Cardiac septum (tissue), 1 donor: ENCODE measurements around the gene EYS. TPM values are rescaled to one million over a fixed set of nuclear protein-coding genes. Genes with fewer than 3 reads are reported as not detected.
"Not testable (repeated sequence)": the region's sequence is repeated elsewhere in the genome, so short reads cannot be mapped to it uniquely, and the experiment has no call there.

Source experiments
- DNase-seq: peaks from one replicate; pipeline ENCODE4 v3.0.0-alpha.2; 2020; ENCODE audit warnings: low spot score
- intact Hi-C: fragments of 100-400 bp; cut with DNase I; formaldehyde crosslinking; loops from one replicate; pipeline ENCODE4 v1.14.0; 2022
- total RNA-seq: library from RNA; stranded (reverse); fragmentation: NEBNext Ultra II Directional; extraction: Animal tissue kit (Norgen Biotek cat#: 25700); gene quantifications from one replicate; pipeline ENCODE4 v1.2.1, GENCODE V29; 2021
- donor health status: DM: no; HTN: no; CAD: no.

Gene EYS
- total RNA-seq, 1 donor from 2014 or later: 0.24 TPM

DNA sequence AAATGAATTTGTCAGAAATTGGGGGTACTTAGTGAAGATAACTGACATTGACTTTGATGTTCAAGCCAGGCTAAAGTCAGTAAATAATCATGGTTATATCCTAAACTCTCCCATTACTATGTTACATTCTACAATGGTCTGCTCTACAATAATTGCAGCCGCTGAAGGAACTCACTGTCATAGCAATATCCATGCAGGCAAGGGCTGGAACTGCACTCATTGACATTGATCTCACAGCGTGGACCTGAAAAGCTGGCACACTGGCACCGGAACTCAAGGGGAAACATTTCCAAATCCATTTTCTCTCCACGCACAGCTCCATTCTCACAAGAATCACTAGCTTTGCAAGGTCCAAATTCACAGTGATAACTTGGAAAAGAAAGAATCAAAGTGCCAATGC lies 702.7 kb downstream of the EYS start:
- no peak for DNase-seq
- intact Hi-C loops: no loop called here

DNA sequence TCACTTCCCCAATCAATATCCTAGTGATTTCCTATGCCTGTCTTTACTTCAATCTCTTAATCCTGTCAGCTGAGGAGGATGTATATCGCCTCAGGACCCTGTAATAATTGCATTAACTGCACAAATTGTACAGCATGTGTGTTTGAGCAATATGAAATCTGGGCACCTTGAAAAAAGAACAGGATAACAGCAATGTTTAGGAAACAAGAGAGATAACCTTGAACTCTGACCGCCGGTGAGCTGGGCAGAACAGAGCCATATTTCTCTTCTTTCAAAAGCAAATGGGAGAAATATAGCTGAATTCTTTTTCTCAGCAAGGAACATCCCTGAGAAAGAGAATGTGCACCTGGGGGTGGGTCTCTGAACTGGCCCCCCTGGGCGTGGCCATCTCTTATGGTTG lies 704.1 kb downstream of the EYS start:
- DNase-seq, intact Hi-C loops: not testable (repeated sequence)

DNA sequence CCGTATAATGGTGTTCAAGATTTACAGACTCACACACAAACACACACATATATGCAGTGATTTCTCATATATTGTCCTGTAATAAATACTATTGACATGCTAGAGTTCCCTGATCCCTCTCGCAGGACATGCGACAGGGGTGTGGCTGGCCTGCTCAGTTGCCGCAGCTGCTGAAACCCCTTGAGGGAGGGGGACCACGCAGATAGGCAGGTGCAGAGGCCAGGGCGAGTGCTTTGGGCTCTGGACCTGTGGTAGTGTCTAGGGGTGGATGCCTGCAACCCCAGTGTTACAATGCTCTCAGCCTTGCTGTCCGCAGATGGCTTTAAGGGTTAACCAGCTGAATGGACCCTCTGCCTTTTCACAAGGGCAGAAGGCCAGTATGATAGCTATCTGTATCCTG lies 706.2 kb downstream of the EYS start:
- intact Hi-C loops: no loop called here
- DNase-seq: no peak

DNA sequence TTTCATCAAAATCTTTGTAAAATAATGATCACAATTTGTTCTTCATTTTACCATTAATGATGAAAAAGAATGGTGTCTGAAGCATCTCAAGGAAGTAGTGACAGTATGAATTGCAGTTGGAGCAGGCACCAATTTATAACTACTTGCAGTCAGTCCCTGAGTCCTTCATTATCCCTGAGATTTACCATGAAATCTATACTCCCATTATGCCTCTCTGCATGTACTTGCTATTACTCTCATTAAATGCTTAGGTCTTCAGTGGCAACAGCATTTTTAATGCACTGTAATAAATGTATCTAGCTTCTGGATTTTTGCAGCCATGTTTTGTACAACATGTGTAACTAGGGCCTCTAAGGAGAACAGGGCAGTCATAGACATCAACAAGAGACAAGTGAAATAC lies 708.8 kb downstream of the EYS start:
- intact Hi-C loops: no loop called here
- DNase-seq: no peak

DNA sequence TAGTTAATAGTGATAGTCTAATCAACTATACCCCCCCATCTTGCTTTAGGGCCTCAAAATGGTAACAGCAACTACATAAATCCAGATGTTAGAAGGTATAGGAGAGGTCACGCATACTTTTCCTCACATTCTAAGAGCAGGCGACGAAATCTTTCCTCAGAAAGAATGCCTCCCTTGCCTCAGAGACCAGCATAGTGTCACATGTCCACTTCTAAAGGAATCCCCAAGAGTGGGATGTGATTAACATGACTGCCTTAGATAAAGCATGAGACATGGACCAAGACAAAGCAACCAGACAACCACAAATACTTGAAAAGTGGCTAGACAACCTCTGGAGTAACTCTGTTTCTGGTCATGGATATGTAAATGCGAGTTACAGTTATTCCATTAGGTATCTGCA lies 710.7 kb downstream of the EYS start:
- intact Hi-C loops: no loop called here
- no peak for DNase-seq

DNA sequence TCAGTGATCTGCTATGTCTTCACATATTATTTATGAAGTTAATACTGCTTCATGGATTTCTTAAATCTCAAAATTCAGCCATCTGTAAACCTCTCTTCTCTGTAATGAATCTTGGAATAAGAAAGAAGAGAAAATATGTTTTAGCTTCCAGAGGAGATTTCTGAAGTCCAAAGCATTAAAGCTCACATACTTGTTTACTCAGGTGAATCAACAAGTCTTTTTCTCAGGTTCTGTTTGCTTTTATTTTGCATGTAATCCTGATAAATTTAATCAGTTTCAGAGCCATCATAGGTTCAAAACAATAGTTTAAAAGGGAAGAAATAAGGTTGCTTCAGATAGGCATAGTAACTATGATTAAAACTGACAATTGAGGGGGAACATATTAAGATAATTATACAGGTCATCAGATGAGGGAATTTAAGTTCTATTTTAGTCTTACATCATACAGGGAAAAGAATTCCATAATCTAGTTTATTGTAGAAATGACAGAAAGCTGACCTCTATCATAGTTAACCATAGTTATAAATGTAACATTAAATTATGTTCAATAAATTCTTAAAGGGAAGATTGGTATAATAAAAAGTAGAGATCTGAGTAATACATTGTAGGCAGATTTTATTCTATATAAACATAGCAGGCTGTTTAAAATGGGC lies 716.2 kb downstream of the EYS start:
- intact Hi-C loops: no loop called here
- no peak for DNase-seq

DNA sequence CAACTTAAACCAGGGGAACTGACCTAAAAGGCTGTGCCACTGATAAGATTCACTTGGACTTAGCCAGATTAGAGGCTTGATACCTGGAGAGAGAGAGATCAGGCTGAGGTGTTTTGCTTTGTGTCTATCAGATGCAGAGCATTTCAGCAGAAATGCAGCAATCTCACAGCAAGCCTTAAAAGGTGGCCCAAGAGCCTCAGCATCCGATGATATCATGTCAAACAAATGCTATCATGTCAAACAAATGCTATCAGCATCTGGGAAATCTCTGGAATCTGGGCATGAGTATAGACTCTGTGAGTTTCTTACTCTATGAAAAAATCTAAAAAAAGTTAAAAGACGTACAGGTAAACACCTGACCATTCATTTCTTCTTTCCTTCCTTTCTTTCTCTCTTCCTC lies 718.9 kb downstream of the EYS start:
- intact Hi-C loops: no loop called here
- DNase-seq: no peak

DNA sequence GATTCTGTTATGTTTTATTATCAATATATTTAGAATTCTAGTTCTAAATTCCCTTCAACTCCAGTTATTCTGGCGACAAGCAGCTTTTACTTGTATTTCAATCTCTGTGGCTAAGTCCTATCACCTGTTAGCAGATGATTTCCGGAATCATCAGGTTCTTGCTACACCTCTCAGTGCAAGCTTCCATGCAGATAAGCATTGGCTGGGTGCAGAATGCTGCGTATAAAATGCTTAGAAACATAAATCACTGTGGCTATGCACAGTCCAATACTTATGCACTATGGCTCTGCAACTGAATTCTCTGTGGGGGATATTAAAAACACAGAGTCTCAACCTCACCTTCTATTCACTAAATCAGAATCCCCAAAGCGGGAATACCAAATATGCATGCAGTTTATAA lies 720.0 kb downstream of the EYS start:
- no peak for DNase-seq
- intact Hi-C loops: no loop called here

DNA sequence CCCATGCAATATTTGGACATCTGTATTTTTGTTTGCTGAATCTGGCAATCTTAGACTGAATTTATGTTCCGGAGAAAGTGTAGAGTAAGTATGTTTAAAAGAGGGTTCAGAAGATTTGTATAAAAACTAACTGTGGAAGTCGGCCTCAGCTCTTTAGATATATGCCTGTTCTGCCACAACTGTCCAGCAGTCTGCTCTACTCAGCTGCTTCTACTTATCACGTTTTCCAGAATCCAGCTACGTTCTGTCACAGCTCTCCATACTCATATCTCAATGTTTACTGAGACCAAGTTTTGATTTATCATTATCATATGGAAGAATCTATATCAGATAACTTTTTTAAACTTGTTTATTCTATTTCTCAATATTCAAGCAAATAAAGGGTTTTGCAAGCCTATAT lies 721.3 kb downstream of the EYS start:
- intact Hi-C loops: no loop called here
- DNase-seq: no peak

DNA sequence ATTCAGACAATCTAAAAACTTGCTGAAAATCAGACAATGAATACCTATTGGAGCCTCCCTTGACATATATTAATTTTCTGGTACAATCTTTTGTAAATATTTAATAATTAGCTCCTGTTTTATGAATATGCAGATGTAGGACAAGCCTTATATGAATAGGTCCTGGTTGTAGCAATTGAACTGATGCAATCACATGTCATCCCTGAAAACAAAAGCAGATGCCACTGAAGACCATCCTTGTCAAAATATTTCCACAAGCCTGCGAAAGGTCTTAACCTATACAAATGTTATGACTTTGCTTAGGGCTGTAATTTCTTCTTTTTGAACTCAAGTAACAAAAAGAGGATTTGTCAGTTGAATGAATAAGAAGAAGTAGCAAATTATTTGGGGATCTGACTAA lies 722.1 kb downstream of the EYS start:
- intact Hi-C loops: no loop called here
- no peak for DNase-seq

DNA sequence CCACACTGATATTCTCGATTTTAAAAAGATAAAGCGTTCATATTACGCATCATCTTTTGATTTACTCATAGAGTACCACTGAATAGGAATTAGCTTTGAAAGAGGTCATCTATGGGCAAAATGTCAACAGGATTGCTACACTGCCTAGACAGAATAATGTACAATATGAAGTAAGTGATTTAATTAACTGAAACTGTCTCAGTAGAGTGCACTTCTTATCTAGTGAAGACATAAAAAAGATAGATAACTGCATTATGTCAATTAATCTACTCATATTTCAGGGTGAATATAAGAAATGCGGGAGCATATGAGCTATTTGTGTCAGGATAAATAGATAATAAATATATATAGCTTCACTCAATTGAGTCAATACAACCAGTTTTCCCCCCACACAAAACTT lies 723.9 kb downstream of the EYS start:
- DNase-seq: no peak
- intact Hi-C loops: no loop called here

DNA sequence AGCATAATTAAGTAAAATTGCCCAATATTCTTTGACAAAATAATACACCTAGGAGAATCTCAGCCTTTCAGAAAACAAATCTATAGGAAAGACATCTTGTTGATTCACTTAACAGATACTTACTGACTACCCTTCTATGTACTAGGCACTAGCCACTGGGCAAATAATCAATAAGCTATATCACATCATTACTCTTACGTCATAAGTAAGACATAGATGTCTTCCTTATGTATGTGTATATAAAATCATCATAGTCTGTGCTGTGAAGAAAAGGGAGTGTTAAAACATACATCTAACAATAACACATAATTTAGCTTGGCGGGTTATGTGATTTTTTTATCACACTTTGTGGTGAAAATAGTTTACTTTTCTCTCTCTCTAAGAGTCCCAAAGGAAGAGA lies 733.9 kb downstream of the EYS start:
- intact Hi-C loops: no loop called here
- no peak for DNase-seq

DNA sequence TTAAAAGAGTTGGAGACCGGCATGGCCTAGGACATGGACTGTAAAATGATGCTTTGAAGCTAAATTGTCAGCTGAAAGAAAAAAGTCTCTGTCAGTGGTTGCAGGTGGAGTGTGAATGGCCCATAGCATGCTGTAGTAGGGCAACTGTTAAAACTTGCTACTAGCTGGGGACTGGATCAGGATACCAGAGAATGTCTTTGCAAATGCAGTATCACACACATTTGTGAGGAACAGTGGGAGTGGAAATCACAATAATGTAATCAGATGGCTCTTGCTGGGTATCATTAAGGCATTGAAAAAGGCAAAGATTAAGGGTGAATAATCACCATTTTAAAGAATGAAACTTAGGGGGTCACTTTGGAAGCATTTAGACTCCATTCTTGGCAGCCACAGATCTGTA lies 737.9 kb downstream of the EYS start:
- intact Hi-C loops: no loop called here
- no peak for DNase-seq

DNA sequence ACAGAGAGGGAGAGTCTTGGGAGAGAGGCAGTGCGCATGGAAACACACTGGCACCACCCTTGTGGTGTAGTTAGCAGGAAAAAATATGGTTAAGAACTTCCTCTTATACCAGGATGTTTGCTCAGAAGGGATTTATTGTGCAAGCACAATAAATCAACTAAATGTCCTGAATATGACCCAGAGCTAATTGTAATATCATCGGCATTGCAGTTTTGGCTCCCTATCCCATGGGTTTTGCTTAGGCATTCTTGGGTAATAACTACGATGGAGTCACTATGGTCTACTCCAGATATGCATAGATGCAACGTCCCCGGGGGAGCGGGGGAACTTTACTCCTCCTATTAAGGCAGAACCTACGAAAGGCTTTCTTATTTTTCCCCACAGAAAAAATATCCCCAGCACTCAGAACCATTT lies 751.6 kb downstream of the EYS start:
- intact Hi-C loops: no loop called here
- no peak for DNase-seq

DNA sequence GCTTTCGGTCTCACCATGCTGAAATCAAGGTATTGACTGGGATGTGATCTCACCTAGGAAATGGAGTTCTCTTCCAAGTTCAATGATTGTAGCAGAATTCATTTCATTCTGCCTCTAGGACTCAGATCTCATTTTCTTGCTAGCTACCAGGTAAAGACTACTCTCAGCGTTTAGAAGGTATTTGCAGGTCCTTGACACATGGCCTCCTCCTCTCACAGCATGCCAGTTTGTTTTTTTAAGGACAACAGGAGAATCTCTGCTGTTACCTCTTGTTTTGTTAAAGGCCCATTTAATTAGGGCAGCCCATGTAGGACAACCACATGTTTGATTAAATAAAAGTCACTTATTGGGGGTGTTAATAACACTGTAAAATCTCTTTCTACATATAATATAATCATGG lies 757.8 kb downstream of the EYS start:
- intact Hi-C loops: no loop called here

DNA sequence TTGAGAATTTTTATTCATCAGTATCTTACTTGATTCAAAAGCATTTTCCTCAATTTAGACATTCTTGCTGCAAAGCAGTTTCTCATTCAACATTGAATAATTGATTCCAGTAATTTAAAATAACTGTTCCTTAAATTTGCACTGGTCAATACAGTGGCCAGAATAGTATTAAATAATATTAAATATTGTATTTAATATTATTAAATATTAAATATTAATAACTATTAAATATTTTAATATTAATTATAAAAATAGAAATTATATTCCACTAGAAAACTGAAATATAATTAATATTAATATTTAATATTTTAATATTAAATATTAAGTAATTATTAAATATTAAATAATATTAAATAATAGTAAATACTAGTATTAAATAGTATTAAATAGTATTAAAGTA lies 758.8 kb downstream of the EYS start:
- intact Hi-C loops: no loop called here
- no peak for DNase-seq

More for the DNA sequence above, 757.8 kb downstream of the EYS start:
- no peak for DNase-seq

DNA sequence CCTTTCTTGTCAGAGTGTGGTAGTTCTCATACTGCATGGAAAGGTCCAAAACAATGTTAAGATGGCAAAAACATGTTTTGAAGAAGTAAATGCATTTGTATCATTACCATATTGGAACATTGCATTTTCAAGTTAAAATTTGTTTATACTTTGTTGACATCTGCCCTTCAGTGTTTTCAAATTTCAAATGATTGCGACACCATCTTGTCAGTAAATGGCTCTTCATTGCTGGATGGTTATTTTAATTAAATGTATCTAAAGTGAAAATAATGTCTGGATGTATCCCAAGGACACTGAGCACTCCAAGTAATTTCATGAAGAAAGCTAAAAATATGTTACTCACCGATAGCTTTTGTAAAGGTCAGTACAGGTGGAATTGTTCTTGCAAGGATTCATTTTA lies 761.6 kb downstream of the EYS start:
- no peak for DNase-seq
- intact Hi-C loops: no loop called here

DNA sequence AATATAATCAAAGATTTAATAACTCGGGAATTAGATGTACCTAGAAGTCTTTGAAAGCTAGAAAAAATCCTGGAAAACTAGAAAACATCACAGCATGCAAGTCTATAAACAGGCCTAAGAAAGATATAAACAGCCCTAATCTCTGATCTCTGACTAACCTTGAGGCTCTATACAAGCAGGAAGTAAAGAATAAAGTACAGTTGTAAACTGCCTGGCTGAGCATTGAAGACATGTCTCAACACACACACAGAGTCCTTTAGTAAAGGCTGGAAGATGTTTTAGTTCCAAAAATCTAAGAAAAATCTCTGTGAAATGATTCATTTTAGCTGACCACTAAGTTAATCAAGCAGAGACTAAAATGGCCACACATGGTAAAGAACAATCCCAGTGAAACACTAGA lies 774.5 kb downstream of the EYS start:
- intact Hi-C loops: no loop called here
- no peak for DNase-seq

DNA sequence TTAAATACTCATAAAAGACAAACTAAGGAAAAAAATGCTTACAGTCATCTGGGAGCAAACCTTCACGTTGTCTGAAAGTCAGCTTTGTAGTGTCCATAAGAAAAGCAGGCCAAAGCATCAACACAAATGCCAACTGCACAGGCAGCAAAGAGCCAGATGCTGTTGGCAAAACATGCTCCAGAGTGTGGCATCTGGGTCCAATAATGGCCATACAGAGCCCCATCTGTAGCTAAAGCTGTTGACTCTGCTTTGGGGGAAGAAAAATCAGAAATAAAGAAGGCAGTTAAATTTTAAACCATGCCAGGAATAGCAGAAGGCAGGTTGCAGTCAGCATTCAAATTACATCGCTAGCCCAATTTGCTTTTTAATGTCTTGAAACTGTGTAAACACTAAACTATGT lies 776.3 kb downstream of the EYS start:
- no peak for DNase-seq
- intact Hi-C loops: no loop called here

DNA sequence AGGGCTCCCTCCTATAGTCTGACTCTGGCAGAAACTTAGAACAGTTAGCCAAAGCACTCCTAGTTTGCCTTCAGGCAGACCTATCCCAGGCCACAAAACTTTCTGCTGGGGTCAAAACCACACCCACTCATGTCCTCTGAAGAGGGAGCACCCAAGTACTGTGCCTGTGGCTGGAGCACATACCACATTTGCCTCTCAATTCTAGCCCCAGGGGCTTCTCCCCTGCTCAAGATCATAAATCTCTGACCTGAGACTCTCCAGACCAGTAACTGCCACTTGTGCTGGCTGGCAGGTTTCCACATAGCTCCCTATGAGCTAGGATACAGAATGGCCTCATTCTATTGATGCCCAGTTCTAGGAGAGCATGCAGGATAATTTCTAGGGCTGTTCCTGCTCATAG lies 781.0 kb downstream of the EYS start:
- intact Hi-C loops: no loop called here
- no peak for DNase-seq

DNA sequence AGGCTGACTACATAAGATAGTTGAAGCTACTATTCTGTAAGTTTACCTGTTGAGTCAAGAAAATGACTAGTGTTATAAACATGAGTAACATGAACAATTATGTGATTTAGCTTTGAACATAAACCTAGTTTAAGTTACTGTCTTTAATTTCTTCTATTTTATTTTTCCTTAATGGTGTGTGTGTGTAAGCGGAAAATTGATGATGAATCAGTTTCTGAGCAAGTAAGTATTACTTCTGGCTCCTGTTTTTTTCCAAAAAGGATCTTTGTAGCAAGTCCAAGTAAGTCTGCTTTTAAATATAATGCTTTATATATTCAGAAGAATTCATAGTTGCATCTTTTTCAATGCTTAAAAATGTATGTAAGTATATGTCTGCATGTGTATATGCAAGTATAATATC lies 786.8 kb downstream of the EYS start:
- DNase-seq: no peak
- intact Hi-C loops: no loop called here

DNA sequence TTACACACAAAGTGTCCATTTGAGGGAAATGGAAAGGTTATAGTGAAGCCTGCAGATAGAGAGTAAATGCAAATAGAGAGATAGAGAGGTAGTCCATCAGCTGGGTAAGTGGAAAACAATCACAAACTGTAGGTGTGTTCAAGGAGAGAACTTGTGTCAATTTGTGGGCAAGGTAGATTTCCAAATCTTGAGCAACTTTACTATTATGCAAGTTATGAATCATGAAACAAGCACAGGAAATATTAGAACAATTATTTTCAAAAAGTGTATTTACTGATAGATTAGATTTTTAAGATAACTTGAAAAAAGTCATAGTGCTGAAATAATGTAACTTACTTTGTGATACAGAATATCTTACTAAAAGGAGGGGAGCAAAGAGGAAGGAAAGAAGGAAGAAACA lies 792.9 kb downstream of the EYS start:
- no peak for DNase-seq
- intact Hi-C loops: no loop called here
